GM20431 (cell line): ENCODE results near the gene SNRPF.

Experiments
- in situ Hi-C: fragments of 300-500 bp; cut with MseI, MboI; formaldehyde crosslinking; loops from one replicate; pipeline ENCODE4 v1.15.0; 2020; ENCODE audit warnings: low sequenced_read_pairs; ENCODE audit not compliant: unreplicated experiment

Gene SNRPF

DNA sequence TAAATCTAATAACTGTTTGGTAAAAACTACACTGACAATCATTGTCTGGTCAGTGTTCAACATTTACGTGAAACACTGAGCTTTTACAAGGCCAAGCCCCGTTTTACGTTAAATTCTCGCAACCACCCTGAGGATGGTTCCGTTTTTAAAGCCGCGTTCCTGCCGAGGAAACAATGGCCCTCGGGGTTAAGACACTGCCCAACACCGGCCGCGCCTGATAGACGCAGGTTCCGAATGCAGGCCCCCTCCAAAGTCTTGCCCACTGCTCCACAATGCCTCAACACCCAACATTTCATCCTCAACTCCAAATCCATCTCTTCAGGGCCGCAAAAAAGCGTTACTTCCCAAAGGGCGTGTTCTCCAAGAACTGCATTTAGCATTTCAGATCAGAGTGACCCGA is 953 bp upstream of the SNRPF start:
- in situ Hi-C loops = no loop called here

DNA sequence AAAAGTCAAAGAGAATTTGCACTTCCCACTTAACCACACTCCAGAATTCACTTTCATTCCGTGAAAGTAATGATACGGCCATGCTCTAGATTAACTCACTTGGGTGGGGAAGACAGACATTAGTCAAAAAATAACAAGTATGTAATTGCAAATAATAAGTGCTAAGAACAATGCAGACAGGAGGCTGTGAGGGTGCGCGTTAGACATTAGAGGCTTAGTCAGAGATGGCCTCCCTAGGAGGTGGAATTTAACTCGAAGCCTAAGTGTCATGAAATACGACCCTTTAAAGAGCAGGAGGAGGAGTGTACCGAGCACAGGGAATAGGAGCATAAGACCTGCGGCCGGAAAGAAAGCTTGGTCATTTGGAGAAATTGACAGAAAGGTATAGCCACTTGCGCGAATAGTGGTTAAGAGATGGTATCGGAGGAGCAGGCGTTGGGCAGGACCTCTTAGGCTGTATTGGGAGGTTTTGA is 628 bp downstream of the SNRPF start:
- in situ Hi-C loops = no loop called here

DNA sequence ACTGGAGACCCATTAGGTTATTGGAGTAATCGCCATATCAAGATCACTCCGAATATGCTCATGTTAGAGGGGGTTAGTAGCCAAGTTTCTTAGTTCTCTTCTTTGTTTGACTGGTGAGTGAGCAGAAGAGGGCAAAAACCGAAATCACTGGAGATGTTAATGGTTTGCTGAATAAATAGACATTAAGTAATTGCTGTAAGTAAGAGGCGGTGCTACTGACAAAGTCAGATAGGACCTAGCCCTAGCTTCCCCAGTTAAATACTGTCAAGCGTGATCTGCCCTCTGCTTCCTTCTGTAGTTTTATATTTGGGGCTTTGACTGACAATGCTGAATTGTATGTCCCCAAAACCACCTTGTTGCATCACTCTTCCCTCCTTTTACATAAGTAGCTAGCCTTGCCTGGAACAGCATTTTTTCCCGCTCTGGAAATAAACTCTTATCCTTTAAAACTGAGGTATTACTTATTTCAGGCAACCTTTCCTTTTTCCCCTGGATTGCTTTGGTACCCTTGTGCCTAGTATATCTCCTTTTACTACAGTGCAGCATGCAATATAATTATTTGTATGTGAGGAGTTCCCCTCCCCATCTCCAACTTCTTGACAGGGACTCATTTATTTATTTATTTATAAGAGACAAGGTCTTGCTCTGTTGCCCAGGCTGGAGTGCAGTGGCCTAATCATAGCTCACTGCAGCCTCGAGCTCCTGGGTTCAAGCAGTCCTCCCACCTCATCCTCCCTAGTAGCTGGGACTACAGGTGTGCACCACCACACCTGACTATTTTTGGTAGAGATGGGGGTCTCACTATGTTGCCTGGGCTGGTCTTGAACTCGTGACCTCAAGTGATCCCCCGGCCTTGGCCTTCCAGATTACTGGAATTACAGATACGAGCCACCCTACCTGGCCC is 1.4 kb downstream of the SNRPF start:
- in situ Hi-C loops = no loop called here

DNA sequence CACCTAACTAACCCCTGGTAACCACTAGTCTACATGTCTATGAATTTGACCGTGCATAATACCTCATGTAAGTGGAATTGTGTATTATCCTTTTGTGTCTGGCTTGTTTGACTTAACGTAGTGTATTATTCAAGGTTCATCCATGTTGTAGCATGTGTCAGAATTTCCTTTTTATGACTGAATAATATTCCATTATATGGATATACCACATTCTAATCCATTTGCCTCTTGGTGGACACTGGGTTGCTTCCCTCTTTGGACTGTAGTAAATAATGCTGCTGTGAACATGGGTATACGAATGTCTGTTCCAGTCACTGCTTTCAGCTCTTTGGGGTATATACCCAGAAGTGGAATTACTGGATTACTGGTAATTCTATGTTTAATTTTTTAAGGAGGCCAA is 3.3 kb downstream of the SNRPF start:
- in situ Hi-C loops = no loop called here

DNA sequence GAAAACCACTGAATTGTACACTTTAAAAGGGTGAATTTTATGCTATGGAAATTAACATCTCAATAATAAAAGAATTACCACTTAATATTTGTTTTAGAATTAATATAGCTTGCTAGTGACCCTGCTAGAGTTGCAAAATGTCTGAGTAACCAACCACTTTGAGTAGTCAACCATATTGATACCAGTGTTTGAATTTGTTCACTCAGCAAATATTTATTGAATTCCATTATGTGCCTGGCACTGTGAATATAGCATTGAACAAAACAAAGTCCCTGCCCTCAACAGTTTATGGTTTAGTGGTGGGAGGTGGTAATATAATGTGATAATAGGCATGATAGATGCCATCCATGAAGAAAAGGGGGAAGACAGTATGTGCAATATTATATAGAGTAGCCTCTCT is 4.6 kb downstream of the SNRPF start:
- in situ Hi-C loops = no loop called here

DNA sequence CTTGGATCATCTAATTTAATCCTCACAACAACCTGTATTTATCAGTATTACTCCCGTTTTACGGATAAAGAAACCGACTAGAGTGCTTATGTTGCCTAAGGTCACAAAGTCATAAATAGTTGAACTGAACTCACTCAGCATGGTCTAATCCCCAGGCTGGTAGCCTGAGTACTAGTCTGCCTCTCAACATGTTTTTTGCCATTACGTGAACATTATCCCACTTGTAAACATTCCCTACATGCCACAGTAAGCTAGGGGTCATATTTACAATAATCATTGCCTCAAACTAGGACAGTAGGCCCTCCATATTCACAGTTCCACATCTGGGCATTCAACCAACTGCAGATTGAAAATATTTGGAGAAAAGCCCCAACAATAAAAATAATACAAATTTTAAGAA is 12.1 kb downstream of the SNRPF start:
- in situ Hi-C loops = no loop called here

DNA sequence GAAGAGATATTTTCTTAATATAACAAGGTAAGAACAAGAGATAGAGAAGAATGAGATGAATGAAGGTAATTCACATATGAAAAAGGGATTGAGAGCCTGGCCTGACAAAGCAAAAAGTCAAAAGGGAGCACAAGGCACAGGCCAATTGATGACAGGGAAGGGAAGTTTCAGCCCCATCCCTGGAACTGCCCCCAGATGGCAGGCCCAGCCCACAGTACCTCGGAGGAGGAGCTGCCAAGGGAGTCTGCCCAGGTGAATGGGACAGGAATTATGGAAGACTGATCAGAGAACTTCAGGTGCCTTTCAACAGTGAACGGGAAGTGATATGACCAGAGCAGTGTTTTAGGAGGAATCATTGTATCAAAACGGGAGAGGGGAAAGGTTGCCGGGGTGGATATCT is 15.7 kb downstream of the SNRPF start:
- in situ Hi-C loops = no loop called here

DNA sequence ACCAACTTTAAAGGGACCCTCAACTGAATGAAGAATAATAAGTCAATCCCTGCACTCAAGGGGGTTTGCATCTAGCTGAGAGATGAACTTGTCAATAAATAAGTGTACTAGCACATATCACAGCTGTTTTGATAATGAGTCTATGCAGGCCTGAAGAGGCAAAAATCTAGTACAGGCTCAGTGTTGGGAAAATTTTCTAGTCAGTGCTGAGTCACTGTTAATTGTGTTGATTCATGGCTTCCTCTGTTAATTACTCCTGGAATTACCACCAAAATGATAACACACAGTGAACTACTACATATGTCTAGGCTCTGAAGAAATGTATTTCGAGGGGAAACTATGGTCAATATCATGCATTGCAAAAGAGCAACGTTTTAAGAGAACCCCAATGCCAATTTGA is 18.9 kb downstream of the SNRPF start:
- in situ Hi-C loops = no loop called here

DNA sequence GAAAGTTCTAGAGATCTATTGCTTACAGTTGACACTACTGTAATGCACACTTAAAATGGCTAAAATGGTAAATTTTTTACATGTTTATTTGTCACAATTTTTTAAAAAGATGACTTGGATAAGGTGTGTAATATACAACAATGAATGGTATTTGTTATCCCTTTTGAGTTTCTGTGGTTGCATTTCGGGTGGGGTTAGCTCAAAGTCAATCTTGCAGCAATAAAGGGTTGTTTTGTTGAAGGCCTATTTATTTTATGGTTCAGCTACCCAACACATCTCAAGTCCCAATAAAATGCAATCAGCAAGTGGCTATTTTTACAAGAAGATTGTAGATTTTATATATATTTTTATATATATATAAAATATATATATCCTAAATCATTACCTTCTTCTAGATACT is 22.1 kb downstream of the SNRPF start:
- in situ Hi-C loops = no loop called here

DNA sequence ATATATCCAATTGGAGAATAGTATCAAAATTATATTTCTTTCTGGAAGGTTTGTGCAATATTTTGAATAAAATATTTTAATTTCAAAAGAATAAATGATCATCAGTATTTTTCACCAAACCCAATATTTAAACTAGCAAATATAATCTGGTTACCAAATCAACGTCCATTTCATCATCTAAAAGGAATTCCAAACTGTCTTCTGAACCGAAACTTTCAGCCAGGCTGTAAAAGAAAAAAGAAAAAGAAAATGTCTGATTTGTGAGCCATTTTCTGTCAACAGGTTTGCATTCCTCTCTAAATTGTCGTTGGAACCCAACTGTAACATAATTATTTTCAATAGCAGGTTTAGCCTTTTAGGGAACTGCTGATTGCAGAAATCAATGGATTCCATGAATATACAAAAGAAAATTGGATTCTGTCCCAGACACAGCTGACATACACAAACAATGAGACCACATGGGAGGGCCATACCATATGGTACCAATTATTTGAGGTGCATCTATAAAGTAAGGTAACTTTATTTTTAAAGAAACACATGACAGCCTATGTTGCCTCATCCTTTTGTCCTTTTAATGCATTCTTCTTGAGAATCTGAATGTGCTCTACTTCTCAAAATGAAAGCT is 22.7 kb downstream of the SNRPF start:
- in situ Hi-C loops = no loop called here

DNA sequence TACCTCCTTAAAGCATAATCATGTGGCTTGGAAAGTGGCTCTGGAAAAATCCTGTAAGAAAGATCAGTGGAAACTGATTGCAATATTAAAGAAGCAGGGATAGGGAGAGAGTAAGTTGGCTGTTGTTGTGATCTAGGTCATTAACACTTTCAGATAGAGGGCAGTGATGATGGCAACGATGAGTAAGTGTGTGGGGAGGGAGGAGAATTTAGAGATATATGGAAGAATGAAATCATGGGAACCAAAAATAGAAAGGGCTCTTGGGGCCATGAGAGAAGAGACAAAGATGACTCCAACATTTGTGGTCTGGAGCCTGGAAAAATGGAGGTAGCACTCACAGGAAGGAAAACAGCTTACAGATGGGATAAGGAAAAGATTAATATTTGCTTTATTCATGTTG is 23.3 kb downstream of the SNRPF start:
- in situ Hi-C loops = no loop called here

DNA sequence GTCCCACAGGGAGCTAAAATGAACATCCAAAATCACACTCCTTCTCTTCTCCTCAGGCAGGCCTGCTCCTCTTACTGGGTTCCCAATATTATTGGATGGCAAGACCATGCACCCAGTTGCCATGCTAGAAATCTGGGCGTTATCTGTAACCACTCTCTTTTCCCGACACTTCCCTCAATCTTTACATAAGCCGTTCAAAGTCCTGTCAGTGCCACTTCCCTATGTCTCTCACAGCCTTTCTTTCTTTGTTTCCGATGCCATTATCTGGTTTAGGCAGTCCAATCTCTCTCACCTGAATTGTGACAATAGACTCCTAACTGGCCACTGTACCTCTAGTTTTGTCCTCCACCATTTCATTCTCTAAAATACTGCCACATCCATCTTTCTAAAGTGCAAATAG is 24.1 kb downstream of the SNRPF start:
- in situ Hi-C loops = no loop called here

DNA sequence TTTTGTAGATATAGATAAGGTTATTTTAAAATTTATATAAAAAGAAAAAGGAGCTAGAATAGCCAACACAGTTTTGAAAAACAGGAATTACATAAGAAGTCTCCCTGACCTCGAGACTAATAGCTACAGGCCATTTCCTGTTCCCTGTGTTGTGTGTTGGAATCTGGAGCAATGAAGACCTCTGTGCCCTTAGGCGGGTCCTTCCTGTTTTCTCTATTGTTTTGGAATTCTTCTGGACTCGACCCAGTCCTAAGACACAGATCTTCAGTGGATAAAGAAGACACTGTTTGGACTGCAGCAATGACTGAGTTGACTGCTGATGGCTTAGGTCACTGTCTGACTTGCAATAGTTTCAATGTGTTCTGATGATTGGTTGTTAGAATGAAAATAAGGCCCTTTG is 26.2 kb downstream of the SNRPF start:
- in situ Hi-C loops = no loop called here

DNA sequence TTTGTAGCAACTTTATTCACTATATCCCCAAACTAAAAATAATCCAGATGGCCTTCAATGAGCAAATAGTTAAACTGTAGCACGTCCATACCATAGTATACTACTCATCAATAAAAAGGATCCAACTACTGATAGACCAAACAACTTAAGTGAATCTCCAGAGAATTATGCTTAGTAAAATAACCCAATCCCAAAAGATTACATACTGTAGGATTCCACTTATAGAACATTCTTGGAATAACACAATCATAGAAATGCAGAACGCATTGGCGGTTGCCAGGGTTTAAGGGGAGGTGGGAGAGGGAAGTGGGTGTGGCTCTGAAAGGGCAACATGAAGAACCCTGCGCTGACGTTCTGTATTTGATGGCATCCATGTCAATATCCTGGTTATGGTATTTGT is 28.6 kb downstream of the SNRPF start:
- in situ Hi-C loops = no loop called here

DNA sequence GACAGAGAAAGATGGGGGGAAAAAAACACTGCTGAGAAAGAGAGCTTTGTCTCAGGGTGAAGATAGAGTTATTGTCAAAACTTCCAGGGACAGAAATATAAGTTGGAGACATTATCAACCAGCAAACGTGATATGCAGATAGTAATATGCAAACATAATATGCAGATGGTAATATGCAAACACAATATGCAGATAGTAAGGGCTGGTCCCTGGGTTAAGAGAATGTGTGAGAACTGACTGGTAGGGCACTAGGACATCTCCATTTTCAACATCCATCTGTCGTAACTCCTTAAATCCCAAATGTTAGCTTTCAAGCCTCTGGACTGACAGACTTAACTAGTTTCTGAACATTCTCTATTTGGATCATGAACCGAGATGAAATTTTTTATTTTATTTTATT is 32.2 kb downstream of the SNRPF start:
- in situ Hi-C loops = no loop called here

DNA sequence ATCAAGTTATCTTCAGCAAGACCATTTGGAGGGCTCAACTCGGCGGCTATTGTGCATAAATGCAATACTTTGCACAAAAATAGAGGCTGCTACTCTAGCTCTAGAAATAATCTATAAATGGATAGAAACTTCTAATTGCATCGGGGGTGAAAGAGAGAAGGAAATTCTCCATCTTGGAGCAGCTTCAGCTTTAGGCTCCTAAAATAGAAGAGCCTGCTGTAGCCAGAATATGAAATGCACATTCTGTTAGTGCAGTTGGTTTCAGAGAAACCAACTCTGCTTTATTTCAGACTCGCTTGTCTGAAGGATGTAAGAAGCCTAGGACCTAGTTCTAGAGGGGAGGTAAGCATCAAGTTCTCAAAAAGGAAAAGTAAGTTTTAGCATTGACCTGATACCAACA is 38.1 kb downstream of the SNRPF start:
- in situ Hi-C loops = no loop called here

DNA sequence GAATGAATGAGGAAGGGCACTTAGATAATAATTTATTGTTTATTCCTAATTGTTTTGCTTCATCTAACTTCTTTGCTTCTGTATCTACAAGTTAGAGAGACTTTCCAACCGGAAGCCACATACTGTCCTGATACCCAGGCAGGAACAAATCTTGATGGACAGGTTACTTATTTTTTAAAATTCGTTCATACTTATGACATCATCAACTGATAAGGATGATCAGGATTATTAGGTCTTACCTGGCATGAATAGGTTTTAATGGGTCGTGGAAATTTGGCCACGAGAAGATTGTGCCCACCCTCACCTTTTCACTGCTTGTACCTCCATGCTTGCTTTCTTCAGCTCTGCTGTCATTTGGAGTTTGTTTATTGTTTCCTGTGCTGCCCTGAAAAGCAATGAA is 39.3 kb downstream of the SNRPF start:
- in situ Hi-C loops = no loop called here

DNA sequence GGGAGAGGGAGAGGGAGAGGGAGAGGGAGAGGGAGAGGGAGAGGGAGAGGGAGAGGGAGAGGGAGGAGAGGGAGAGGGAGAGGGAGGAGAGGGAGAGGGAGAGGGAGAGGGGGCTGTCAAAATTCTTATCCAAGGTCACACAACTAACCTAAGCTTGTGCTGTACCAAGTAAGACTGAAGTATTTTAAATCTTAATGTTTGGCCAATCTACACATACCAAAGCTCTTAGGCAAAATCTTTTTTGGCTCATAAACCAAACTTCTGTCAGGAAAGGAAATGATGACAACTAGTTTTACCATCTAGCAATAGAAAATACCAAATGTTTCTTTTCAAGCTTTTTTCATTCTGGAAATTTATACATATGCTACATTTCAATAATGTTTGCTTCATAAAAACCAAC is 49.8 kb downstream of the SNRPF start:
- in situ Hi-C loops = no loop called here

DNA sequence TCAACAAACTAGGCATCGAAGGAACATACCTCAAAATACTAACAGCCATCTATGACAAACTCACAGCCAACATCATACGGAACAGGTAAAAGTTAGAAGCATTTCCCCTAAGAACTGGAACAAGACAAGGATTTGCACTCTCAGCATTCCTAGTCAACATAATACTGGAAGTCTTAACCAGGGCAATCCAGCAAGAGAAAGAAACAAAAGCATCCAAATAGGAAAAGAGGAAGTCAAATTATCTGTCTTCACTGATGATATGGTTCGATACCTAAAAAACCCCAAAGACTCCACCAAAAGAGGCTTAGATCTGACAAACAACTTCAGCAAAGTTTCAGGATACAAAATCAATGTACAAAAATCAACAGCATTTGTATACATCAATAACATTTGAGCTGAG is 51.1 kb downstream of the SNRPF start:
- in situ Hi-C loops = no loop called here
